H1 (cell line): ENCODE results near the gene IQCK. TPM values are rescaled to one million over a fixed set of nuclear protein-coding genes. Genes with fewer than 3 reads are reported as not detected.

Experiments used
- CTCF ChIA-PET: fragments of 300-600 bp; sonication (Branson Sonifier 250); formaldehyde crosslinking; loops from one replicate; lab custom pipeline; 2021; ENCODE audit not compliant: partially characterized antibody; lab: Charles Lee
- POLR2A ChIA-PET: fragments of 300-600 bp; sonication (Branson Sonifier 250); formaldehyde crosslinking; loops from one replicate; lab custom pipeline; 2021; ENCODE audit warnings: inconsistent platforms; ENCODE audit not compliant: partially characterized antibody; lab: Charles Lee
- DNase-seq, 2 experiments: peaks; one replicate each; pipeline versions ENCODE4 v3.0.0 to v3.0.0-alpha.2; 2010 to 2022; ENCODE audit warnings: low spot score in 2 of 2, low read depth in 1 of 2, mixed read lengths in 1 of 2
- FAIRE-seq: peaks from 2 replicates; lab custom pipeline; 2011; peaks lifted over from hg19 to GRCh38; lab: Jason Lieb, UNC
- H2AFZ ChIP-seq: 2 replicates; pipeline ENCODE4 v1.8.1; 2012; ENCODE audit warnings: low read length, inconsistent platforms
- H2AK5ac ChIP-seq: 2 replicates; pipeline ENCODE4 v1.6.1; 2013; ENCODE audit warnings: low read depth, low read length
- H2BK120ac ChIP-seq: replicated peaks from 2 replicates; pipeline ENCODE3; 2013; ENCODE audit warnings: low read depth, low read length, inconsistent platforms
- H2BK12ac ChIP-seq: 2 replicates; pipeline ENCODE4 v1.6.1; 2013; ENCODE audit warnings: low read depth, low read length
- H2BK15ac ChIP-seq: 2 replicates; pipeline ENCODE4 v1.6.1; 2013; ENCODE audit warnings: low read length
- H2BK20ac ChIP-seq: 2 replicates; pipeline ENCODE4 v1.6.1; 2013; ENCODE audit warnings: low read length
- H2BK5ac ChIP-seq: 2 replicates; pipeline ENCODE4 v1.6.1; 2013; ENCODE audit warnings: low read depth, low read length
- H3K14ac ChIP-seq: 2 replicates; pipeline ENCODE4 v1.6.1; 2013; ENCODE audit warnings: inconsistent platforms; ENCODE audit not compliant: insufficient read length
- H3K18ac ChIP-seq: 2 replicates; pipeline ENCODE4 v1.6.1; 2013; ENCODE audit warnings: low read length; ENCODE audit errors: extremely low read depth
- H3K23ac ChIP-seq: 2 replicates; pipeline ENCODE4 v1.6.1; 2013; ENCODE audit warnings: inconsistent platforms; ENCODE audit not compliant: insufficient read length
- H3K23me2 ChIP-seq: 2 replicates; pipeline ENCODE4 v1.6.1; 2013; ENCODE audit warnings: low read depth, low read length
- H3K27ac ChIP-seq: 2 replicates; pipeline ENCODE4 v1.6.1; 2011; ENCODE audit warnings: low read depth, low read length, inconsistent platforms
- H3K27me3 ChIP-seq, 4 experiments: replicated peaks in 1 of 4; 1 replicate in 1 of 4; 2 replicates in 3 of 4; pipeline versions ENCODE4 v1.6.1 to v1.8.1; 2011 to 2013; ENCODE audit warnings: low read length in 3 of 4, mild to moderate bottlenecking in 3 of 4, inconsistent platforms in 2 of 4, mixed read lengths in 2 of 4, moderate library complexity in 1 of 4; ENCODE audit not compliant: control insufficient read depth in 3 of 4, insufficient read depth in 3 of 4; ENCODE audit errors: extremely low read depth in 1 of 4
- H3K36me3 ChIP-seq, 4 experiments: 2 replicates each; pipeline versions ENCODE4 v1.6.1 to v1.8.1; 2011 to 2013; ENCODE audit warnings: mild to moderate bottlenecking in 4 of 4, low read length in 3 of 4, moderate library complexity in 2 of 4, control low read depth in 1 of 4, inconsistent platforms in 1 of 4; ENCODE audit not compliant: insufficient read depth in 4 of 4, control insufficient read depth in 2 of 4
- H3K4ac ChIP-seq: replicated peaks from 2 replicates; pipeline ENCODE3; 2013; ENCODE audit warnings: low read length, low read depth, mixed read lengths, inconsistent platforms; ENCODE audit not compliant: insufficient read length
- H3K4me1 ChIP-seq, 4 experiments: replicated peaks in 1 of 4; 1 replicate in 1 of 4; 2 replicates in 3 of 4; pipeline versions ENCODE4 v1.6.1 to v1.8.1; 2011 to 2013; ENCODE audit warnings: low read length in 3 of 4, inconsistent platforms in 2 of 4, mixed read lengths in 1 of 4; ENCODE audit not compliant: insufficient read depth in 4 of 4, control insufficient read depth in 3 of 4
- H3K4me2 ChIP-seq, 2 experiments: 2 replicates each; pipeline versions ENCODE4 v1.6.1 to v1.8.1; 2011 to 2013; ENCODE audit warnings: low read depth in 2 of 2, low read length in 2 of 2, control low read depth in 1 of 2, inconsistent platforms in 1 of 2, mild to moderate bottlenecking in 1 of 2; ENCODE audit not compliant: insufficient read depth in 1 of 2
- H3K4me3 ChIP-seq, 4 experiments: fragments of 200-600, 300-600 bp in 1 of 4; sonication (generic), shearing (Covaris generic), sonication (Bioruptor Twin) in 1 of 4; 2 replicates each; pipeline versions ENCODE4 v1.5.1 to v1.8.1; 2011 to 2016; ENCODE audit warnings: low read length in 4 of 4, low read depth in 3 of 4, control low read depth in 2 of 4, inconsistent platforms in 2 of 4, mild to moderate bottlenecking in 2 of 4, mixed read lengths in 1 of 4, moderate library complexity in 1 of 4; ENCODE audit not compliant: insufficient read depth in 2 of 4; ENCODE audit errors: extremely low read depth in 1 of 4
- H3K56ac ChIP-seq: replicated peaks from 2 replicates; pipeline ENCODE3; 2013; ENCODE audit warnings: low read depth, mild to moderate bottlenecking, mixed read lengths, low read length, inconsistent platforms; ENCODE audit not compliant: insufficient read length
- H3K79me1 ChIP-seq: 2 replicates; pipeline ENCODE4 v1.6.1; 2013; ENCODE audit warnings: low read depth, low read length, control low read depth
- H3K79me2 ChIP-seq, 2 experiments: 2 replicates each; pipeline versions ENCODE4 v1.6.1 to v1.8.1; 2012 to 2013; ENCODE audit warnings: low read length in 2 of 2, mild to moderate bottlenecking in 2 of 2, inconsistent platforms in 1 of 2; ENCODE audit not compliant: insufficient read depth in 2 of 2, control insufficient read depth in 1 of 2
- H3K9ac ChIP-seq, 4 experiments: replicated peaks in 1 of 4; 1 replicate in 1 of 4; 2 replicates in 3 of 4; pipeline versions ENCODE4 v1.6.1 to v1.8.1; 2011 to 2013; ENCODE audit warnings: low read depth in 3 of 4, low read length in 3 of 4, control low read depth in 2 of 4, mild to moderate bottlenecking in 2 of 4, moderate library complexity in 2 of 4, inconsistent platforms in 1 of 4; ENCODE audit errors: extremely low read depth in 1 of 4
- H3K9me3 ChIP-seq, 2 experiments: 2 replicates each; pipeline versions ENCODE4 v1.6.1 to v1.8.1; 2012 to 2013; ENCODE audit warnings: mild to moderate bottlenecking in 2 of 2, moderate library complexity in 2 of 2, control low read depth in 1 of 2, inconsistent platforms in 1 of 2, low read depth in 1 of 2, low read length in 1 of 2, mixed read lengths in 1 of 2; ENCODE audit not compliant: insufficient read depth in 2 of 2
- H4K20me1 ChIP-seq, 2 experiments: replicated peaks in 1 of 2; 2 replicates each; pipeline versions ENCODE3 to v1.8.1; 2011 to 2013; ENCODE audit warnings: inconsistent platforms in 2 of 2, low read length in 2 of 2, mild to moderate bottlenecking in 1 of 2; ENCODE audit not compliant: insufficient read depth in 2 of 2, control insufficient read depth in 1 of 2
- H4K5ac ChIP-seq: 2 replicates; pipeline ENCODE4 v1.6.1; 2013; ENCODE audit warnings: low read length, low read depth, mixed read lengths, inconsistent platforms; ENCODE audit not compliant: insufficient read length
- H4K8ac ChIP-seq: 2 replicates; pipeline ENCODE4 v1.8.0; 2013; ENCODE audit warnings: mild to moderate bottlenecking, moderate library complexity, low read length, inconsistent platforms; ENCODE audit not compliant: insufficient read depth; ENCODE audit errors: extremely low read depth
- H4K91ac ChIP-seq: replicated peaks from 2 replicates; pipeline ENCODE3; 2013; ENCODE audit warnings: low read length, mixed read lengths, inconsistent platforms; ENCODE audit not compliant: insufficient read length
- CBX5 ChIP-seq: fragments of 300-800, 300-1000 bp; sonication (generic); IDR thresholded peaks from 2 replicates; pipeline ENCODE4 v1.7.1; 2016; ENCODE audit warnings: antibody characterized with exemption, low read length, low read depth
- CHD1 ChIP-seq: IDR thresholded peaks from 2 replicates; pipeline ENCODE4 v1.6.1; 2012; ENCODE audit warnings: low read depth, low read length, improper control_type of control experiment
- CTCF ChIP-seq, 3 experiments: IDR thresholded peaks; 1 replicate in 2 of 3; 2 replicates in 1 of 3; pipeline versions ENCODE4 v1.5.1 to v1.6.1; 2011; ENCODE audit warnings: low read length in 3 of 3, mild to moderate bottlenecking in 3 of 3, inconsistent platforms in 2 of 3, low read depth in 1 of 3, moderate library complexity in 1 of 3; ENCODE audit not compliant: insufficient read depth in 1 of 3; ENCODE audit errors: control extremely low read depth in 1 of 3
- E2F6 ChIP-seq: IDR thresholded peaks from 2 replicates; pipeline ENCODE4 v1.6.1; 2012; ENCODE audit warnings: inconsistent platforms
- EZH2 ChIP-seq: fragments of 200-600 bp; sonication (generic); IDR thresholded peaks from 2 replicates; pipeline ENCODE4 v1.7.1; 2012; ENCODE audit warnings: low read depth, mild to moderate bottlenecking, moderate library complexity, low read length, inconsistent platforms; ENCODE audit not compliant: severe bottlenecking
- GTF2F1 ChIP-seq: IDR thresholded peaks from 2 replicates; pipeline ENCODE4 v1.6.1; 2012; ENCODE audit warnings: low read depth, low read length, improper control_type of control experiment, borderline replicate concordance
- KDM4A ChIP-seq: IDR thresholded peaks from one replicate; pipeline ENCODE4 v1.7.1; 2012; ENCODE audit warnings: low read depth, mild to moderate bottlenecking, moderate library complexity, low read length, inconsistent platforms; ENCODE audit not compliant: severe bottlenecking
- SIRT6 ChIP-seq: IDR thresholded peaks from one replicate; pipeline ENCODE4 v1.7.1; 2012; ENCODE audit warnings: low read length, inconsistent platforms
- TAF7 ChIP-seq: optimal IDR thresholded peaks from 2 replicates; pipeline ENCODE3; 2011; ENCODE audit warnings: low read depth, mild to moderate bottlenecking, inconsistent platforms, low read length, moderate library complexity, borderline replicate concordance
- TCF12 ChIP-seq: IDR thresholded peaks from 2 replicates; pipeline ENCODE4 v1.6.1; 2011; ENCODE audit warnings: low read depth, mild to moderate bottlenecking, low read length
- WGBS, 2 experiments: shearing (Covaris generic) in 1 of 2; methylation state at CpG; one replicate each; pipeline versions ENCODE4 v1.1.6 to v1.1.7; 2013 to 2015; ENCODE audit warnings: low lambda C conversion rate in 2 of 2, mixed read lengths in 2 of 2, inconsistent platforms in 1 of 2, low coverage in 1 of 2, missing lambda C conversion rate in 1 of 2; ENCODE audit not compliant: insufficient replicate concordance in 2 of 2, insufficient coverage in 1 of 2, insufficient read length in 1 of 2; ENCODE audit errors: extremely low coverage in 1 of 2, missing lambda C conversion rate in 1 of 2; 5-methylcytosine and 5-hydroxymethylcytosine counted together
- polyA plus RNA-seq, 7 experiments: library from polyadenylated mRNA; depleted of rRNA in 3 of 7; stranded (reverse) in 5 of 7; unstranded in 2 of 7; fragments of >200 nt in 5 of 7; fragments of 200-250 nt in 2 of 7; gene quantifications; 1 replicate in 5 of 7; 2 replicates in 1 of 7; 4 replicates in 1 of 7; pipeline versions ENCODE4 v1.2.1 to v1.2.3, GENCODE V29; 2011 to 2013; ENCODE audit warnings: missing spikeins in 2 of 7, mixed read lengths in 2 of 7
- total RNA-seq: library from RNA; stranded (reverse); fragmentation: NEBNext Ultra II Directional; extraction: Animal tissue kit (Norgen Biotek cat#: 25700); gene quantifications from 2 replicates; pipeline ENCODE4 v1.2.1, GENCODE V29; 2021

The IQCK gene
- total and polyA plus RNA-seq, 2 of the 8 experiments (the other 6 are each of a cell fraction or from before 2014, with no cell fraction given), result 6.2 to 9.3 TPM

- DNase-seq (no peak), FAIRE-seq (peak; percentile 36)
- Histone ChIP-seq H4K5ac (no peak overlapping the region), H4K91ac (no peak overlapping the region), H3K4me3 (no peak overlapping the region), H3K56ac (no peak overlapping the region), H3K27ac (no peak overlapping the region), H3K4me2 (no peak overlapping the region), H3K27me3 (no peaks in the 10 kb centered on the region), H4K20me1 (no peaks in the 10 kb centered on the region), H3K4me1 (peaks cover 0 to 5% (median 1%) of the 10 kb centered on the region in 4 experiments; a peak in 4 of 7 replicates), H2BK12ac (no peak overlapping the region), H3K79me2 (no peaks in the 10 kb centered on the region), H3K36me3 (peaks cover 0 to 6% (median 1%) of the 10 kb centered on the region in 4 experiments; a peak in 2 of 8 replicates), H2AK5ac (no peak overlapping the region), H2BK120ac (no peak overlapping the region), H3K18ac (no peak overlapping the region; the same call in 1 of the 2 replicates), H3K23ac (no peak overlapping the region), H3K9me3 (peaks cover 22% of the 10 kb centered on the region in 2 experiments), H3K4ac (no peak overlapping the region), H2AFZ (no peak overlapping the region), H3K79me1 (no peaks in the 10 kb centered on the region), H3K9ac (no peak overlapping the region), H2BK15ac (no peak overlapping the region), H3K23me2 (no peaks in the 10 kb centered on the region), H4K8ac (no peak overlapping the region), H2BK5ac (no peak overlapping the region), H3K14ac (no peak overlapping the region), H2BK20ac (no peak overlapping the region)
- ChIA-PET POLR2A (interaction anchor here (0.8 kb wide), 1 partner anchor 80 kb away, joined by 3 read pairs; no protein-coding TSS in a partner anchor), CTCF (interaction anchor here (1.1 to 1.3 kb wide), 2 partner anchors 63 to 247 kb away, joined by 3 read pairs; partner anchors contain the start of gene VPS35L)
- WGBS, 2 experiments, result 96% methylated on average over 8 of the region's 8 CpGs; no CpG with 5 or more reads in 1 of the 2 experiments
- TF ChIP-seq E2F6, result no peak
- TF ChIP-seq CTCF (IDR thresholded peaks at IDR 0.05; ENCODE audit: control extremely low read depth in 1 of 3, insufficient read depth in 1 of 3, low read depth in 1 of 3, low read length in 3 of 3), result no peak
- TF ChIP-seq KDM4A, result no peak
- TF ChIP-seq CBX5, result no peak
- TF ChIP-seq GTF2F1, result no peak
- TF ChIP-seq CHD1, result no peak
- no peak for TF ChIP-seq EZH2
- no peak for TF ChIP-seq TAF7
- no peak for TF ChIP-seq SIRT6
- no peak for TF ChIP-seq TCF12
Observed at GRCh38 chr16:19802612-19803011, 84.5 kb downstream of the IQCK start.
